A549 (cell line): Measurements from ENCODE around the gene GABBR2. TPM values are rescaled to one million over a fixed set of nuclear protein-coding genes. Genes with fewer than 3 reads are reported as not detected.

ENCODE experiments used
- ATAC-seq, 2 experiments: fragments of 200-7000 bp in 1 of 2; fragments of >200 bp in 1 of 2; cut with Nextera tagmentation in 1 of 2; cut with Tn5 transposase in 1 of 2; 3 replicates each; pipeline versions ENCODE4 v1.8.0 to v1.9.1; 2018 to 2020; ENCODE audit warnings: mild to moderate bottlenecking in 1 of 2, moderate library complexity in 1 of 2
- CTCF ChIA-PET: fragments of 300-600 bp; sonication (Branson Sonifier 250); formaldehyde crosslinking; extraction: SDS; loops from one replicate; lab custom pipeline; 2021; ENCODE audit warnings: antibody characterized with exemption, inconsistent platforms; lab: Yijun Ruan, JAX
- POLR2A ChIA-PET: fragments of 350-600 bp; formaldehyde crosslinking; extraction: SDS; loops from one replicate; lab custom pipeline; 2021; ENCODE audit warnings: antibody characterized with exemption, inconsistent platforms; lab: Yijun Ruan, JAX
- DNase-seq, 2 experiments: peaks; one replicate each; pipeline versions ENCODE4 v3.0.0 to v3.0.0-alpha.2; 2011 to 2016; ENCODE audit warnings: low read depth in 1 of 2, low spot score in 1 of 2
- FAIRE-seq: peaks from 2 replicates; lab custom pipeline; 2011; peaks lifted over from hg19 to GRCh38; lab: Jason Lieb, UNC
- H3K27ac ChIP-seq, 2 experiments: fragments of >200 bp; sonication (Bioruptor Twin); formaldehyde crosslinking; 3 replicates each; pipeline ENCODE4 v1.5.1; 2016 to 2017
- H3K4me1 ChIP-seq: fragments of >200 bp; sonication (Bioruptor Twin); formaldehyde crosslinking; 3 replicates; pipeline ENCODE4 v1.6.1; 2016
- H3K4me2 ChIP-seq: fragments of >200 bp; sonication (Bioruptor Twin); formaldehyde crosslinking; 3 replicates; pipeline ENCODE4 v1.6.1; 2016
- H3K4me3 ChIP-seq: fragments of >200 bp; sonication (Bioruptor Twin); formaldehyde crosslinking; 3 replicates; pipeline ENCODE4 v1.5.1; 2016
- H3K9me3 ChIP-seq: fragments of >200 bp; sonication (Bioruptor Twin); formaldehyde crosslinking; 3 replicates; pipeline ENCODE4 v1.6.1; 2016
- ATOH8 ChIP-seq: fragments of 250-450 bp; sonication (Bioruptor Pico); IDR thresholded peaks from 2 replicates; pipeline ENCODE4 v1.5.0; 2020; ENCODE audit warnings: low read depth, mild to moderate bottlenecking, moderate library complexity
- CEBPB ChIP-seq, 2 experiments: fragments of >200 bp in 1 of 2; sonication (Bioruptor Twin) in 1 of 2; formaldehyde crosslinking in 1 of 2; IDR thresholded peaks; 2 replicates each; pipeline ENCODE4 v1.6.1; 2012 to 2016
- CHD4 ChIP-seq: fragments of 200-600 bp; sonication (generic); IDR thresholded peaks from 2 replicates; pipeline ENCODE4 v1.6.1; 2016; ENCODE audit warnings: antibody characterized with exemption, mild to moderate bottlenecking, borderline replicate concordance
- EHF ChIP-seq: fragments of 250-450 bp; sonication (Bioruptor Pico); IDR thresholded peaks from 2 replicates; pipeline ENCODE4 v1.5.0; 2020; ENCODE audit warnings: mild to moderate bottlenecking
- EHMT2 ChIP-seq: fragments of 200-600 bp; sonication (generic); IDR thresholded peaks from 2 replicates; pipeline ENCODE4 v1.6.1; 2016; ENCODE audit warnings: antibody characterized with exemption, low read depth, mild to moderate bottlenecking, moderate library complexity
- FOXS1 ChIP-seq: fragments of 250-450 bp; sonication (Bioruptor Pico); IDR thresholded peaks from 2 replicates; pipeline ENCODE4 v1.5.0; 2020; ENCODE audit warnings: mild to moderate bottlenecking, moderate library complexity
- HOXA7 ChIP-seq: fragments of 250-450 bp; sonication (Bioruptor Pico); IDR thresholded peaks from 2 replicates; pipeline ENCODE4 v1.5.0; 2020; ENCODE audit warnings: mild to moderate bottlenecking, moderate library complexity
- HOXB13 ChIP-seq: fragments of 250-450 bp; sonication (Bioruptor Pico); IDR thresholded peaks from 2 replicates; pipeline ENCODE4 v1.5.0; 2020; ENCODE audit warnings: low read depth, mild to moderate bottlenecking, moderate library complexity
- HOXB5 ChIP-seq: fragments of 250-450 bp; sonication (Bioruptor Pico); IDR thresholded peaks from 2 replicates; pipeline ENCODE4 v1.5.0; 2020; ENCODE audit warnings: mild to moderate bottlenecking, moderate library complexity
- JUN ChIP-seq, 2 experiments: fragments of >200 bp; sonication (Bioruptor Twin); formaldehyde crosslinking; IDR thresholded peaks; 2 replicates in 1 of 2; 3 replicates in 1 of 2; pipeline ENCODE4 v1.6.1; 2016 to 2017
- KDM5A ChIP-seq: fragments of 200-600 bp; sonication (generic); IDR thresholded peaks from 2 replicates; pipeline ENCODE4 v1.6.1; 2016; ENCODE audit warnings: antibody characterized with exemption, mild to moderate bottlenecking
- MAX ChIP-seq: IDR thresholded peaks from 2 replicates; pipeline ENCODE4 v1.6.1; 2012
- MAZ ChIP-seq: fragments of 150-350 bp; IDR thresholded peaks from 2 replicates; pipeline ENCODE4 v1.6.1; 2014; ENCODE audit warnings: antibody characterized with exemption, low read depth, low read length, borderline replicate concordance
- MYC ChIP-seq: IDR thresholded peaks from 2 replicates; pipeline ENCODE4 v1.6.1; 2012; ENCODE audit warnings: mild to moderate bottlenecking, inconsistent platforms, low read length, improper control_type of control experiment, borderline replicate concordance
- NR3C1 ChIP-seq: fragments of >200 bp; sonication (Bioruptor Twin); formaldehyde crosslinking; IDR thresholded peaks from 3 replicates; pipeline ENCODE4 v1.6.1; 2017
- PHF8 ChIP-seq: fragments of 200-600 bp; sonication (generic); IDR thresholded peaks from 2 replicates; pipeline ENCODE4 v1.6.1; 2016; ENCODE audit warnings: low read depth, mild to moderate bottlenecking, antibody characterized with exemption, moderate library complexity, borderline replicate concordance
- POLR2AphosphoS2 ChIP-seq: conservative IDR thresholded peaks from 2 replicates; pipeline ENCODE4 v1.6.1; 2012; ENCODE audit warnings: low read length, improper control_type of control experiment, inconsistent platforms
- RAD21 ChIP-seq, 2 experiments: fragments of >200 bp in 1 of 2; sonication (Bioruptor Twin) in 1 of 2; formaldehyde crosslinking in 1 of 2; IDR thresholded peaks in 1 of 2; conservative IDR thresholded peaks in 1 of 2; 2 replicates in 1 of 2; 3 replicates in 1 of 2; pipeline ENCODE4 v1.6.1; 2012 to 2018; ENCODE audit warnings: inconsistent platforms in 1 of 2
- RNF2 ChIP-seq: fragments of 200-600 bp; sonication (generic); IDR thresholded peaks from 2 replicates; pipeline ENCODE4 v1.6.1; 2016; ENCODE audit warnings: low read depth, mild to moderate bottlenecking, antibody characterized with exemption, moderate library complexity, borderline replicate concordance
- SMC3 ChIP-seq: fragments of >200 bp; sonication (Bioruptor Twin); formaldehyde crosslinking; IDR thresholded peaks from 3 replicates; pipeline ENCODE4 v1.6.1; 2018; ENCODE audit warnings: inconsistent platforms
- SREBF2 ChIP-seq: fragments of 450-650 bp; IDR thresholded peaks from 2 replicates; pipeline ENCODE4 v1.6.1; 2014; ENCODE audit warnings: mild to moderate bottlenecking, moderate library complexity
- USF2 ChIP-seq: fragments of 450-650 bp; IDR thresholded peaks from 2 replicates; pipeline ENCODE4 v1.6.1; 2014; ENCODE audit warnings: antibody characterized with exemption
- ZNF302 ChIP-seq: fragments of 250-450 bp; sonication (Bioruptor Pico); IDR thresholded peaks from 2 replicates; pipeline ENCODE4 v1.9.0; 2021; ENCODE audit warnings: inconsistent platforms, mild to moderate bottlenecking, moderate library complexity
- WGBS: methylation state at CpG from one replicate; pipeline ENCODE4 v1.1.6; 2017; ENCODE audit errors: missing lambda C conversion rate; 5-methylcytosine and 5-hydroxymethylcytosine counted together
- polyA plus RNA-seq, 4 experiments: library from polyadenylated mRNA; depleted of rRNA in 3 of 4; stranded (reverse); fragments of >200 nt; fragmentation: RNase III in 1 of 4; extraction: RNeasy Plus Mini Kit Qiagen cat#74134 plus additional on column Dnase treatment in 1 of 4; gene quantifications; 2 replicates in 3 of 4; 3 replicates in 1 of 4; pipeline ENCODE4 v1.2.3, GENCODE V29; 2011 to 2017
- TF ChIP-seq, protein P1 (sequence below): IDR thresholded peaks from 2 replicates; pipeline ENCODE4 v1.6.1; 2012

Gene GABBR2
- polyA plus RNA-seq, 2 of the 4 experiments (the other 2 are of a cell fraction): 0.08 to 0.57 TPM

GRCh38 chr9:98363644-98364043 lies 345.1 kb downstream of the GABBR2 start:
- CTCF ChIA-PET: interaction anchor here (1.0 to 2.6 kb wide), 5 partner anchors 11 to 100 kb away, joined by 3 to 11 read pairs (median 4); no protein-coding TSS in a partner anchor
- TF ChIP-seq HOXB5 (CRISPR knock-in tag) (no peak), MAZ (no peak), HOXB13 (CRISPR knock-in tag) (no peak), FOXS1 (no peak), ZNF302 (CRISPR knock-in tag) (no peak), CEBPB (IDR thresholded peaks at IDR 0.05) (no peak), JUN (IDR thresholded peaks at IDR 0.05) (no peak), ATOH8 (no peak)
- DNase-seq (no peak), FAIRE-seq (no peak), ATAC-seq (no peak)
- WGBS: 69% methylated on average over 6 of the region's 6 CpGs
- Histone ChIP-seq H3K9me3 (peaks cover 20% of the 10 kb centered on the region), H3K4me3 (no peak overlapping the region), H3K27ac (no peak overlapping the region), H3K4me1 (no peaks in the 10 kb centered on the region), H3K4me2 (no peak overlapping the region)
- POLR2A ChIA-PET: interaction anchor here (0.8 kb wide), 1 partner anchor 10 kb away, joined by 3 read pairs; no protein-coding TSS in a partner anchor

DNA sequence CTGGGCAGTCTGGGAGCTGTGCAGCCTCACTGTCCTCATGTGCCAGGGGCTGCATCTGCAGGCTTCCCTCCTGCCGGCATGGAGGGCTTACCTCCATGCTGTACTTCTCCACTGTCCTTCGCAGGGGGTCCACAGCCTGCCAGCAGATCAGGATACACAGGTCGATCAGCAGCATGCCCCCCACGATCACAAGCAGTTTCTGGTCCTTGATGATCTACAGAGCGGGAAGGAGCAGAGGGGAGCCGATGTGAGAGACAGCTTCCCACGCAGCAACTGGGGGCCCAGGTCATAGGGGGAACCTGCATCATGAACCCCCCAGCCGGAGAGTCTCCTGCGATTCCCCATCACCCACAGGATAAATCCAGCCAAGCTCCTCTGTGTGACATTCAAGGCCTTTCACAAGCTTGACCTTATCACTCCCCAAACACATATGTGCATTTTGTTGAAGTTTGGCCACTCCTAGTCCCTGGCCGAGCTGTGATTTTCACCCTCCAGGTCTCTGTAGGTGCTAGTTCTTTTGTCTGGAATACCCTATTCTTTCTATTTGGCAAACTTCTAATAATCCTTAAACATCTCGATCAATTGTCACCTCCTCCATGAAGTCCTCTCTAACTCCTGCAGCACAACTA lies 346.0 kb downstream of the GABBR2 start:
- FAIRE-seq: no peak
- H3K4me2 ChIP-seq: no peak overlapping the region
- CTCF ChIA-PET: interaction anchor here (1.2 to 2.6 kb wide), 4 partner anchors 47 to 412 kb away, joined by 3 to 11 read pairs (median 4); no protein-coding TSS in a partner anchor

GRCh38 chr9:98361645-98362044 lies 347.1 kb downstream of the GABBR2 start:
- DNase-seq: no peak
- H3K9me3 ChIP-seq: peaks cover 20% of the 10 kb centered on the region
- H3K4me3 ChIP-seq: no peak overlapping the region
- no peak for FAIRE-seq
- WGBS: 4% methylated on average over 3 of the region's 3 CpGs
- ChIA-PET POLR2A (no interaction called here), CTCF (interaction anchor here (1.0 to 1.5 kb wide), 3 partner anchors 9 to 46 kb away, joined by 3 to 5 read pairs (median 4); no protein-coding TSS in a partner anchor)
- no peak overlapping the region for H3K4me2 ChIP-seq
- H3K27ac ChIP-seq: no peak overlapping the region
- TF ChIP-seq HOXA7 (CRISPR knock-in tag) (no peak), FOXS1 (no peak)
- H3K4me1 ChIP-seq: no peaks in the 10 kb centered on the region
- no peak for ATAC-seq

More for the DNA sequence above, 346.0 kb downstream of the GABBR2 start:
- WGBS: 74% methylated on average over 5 of the region's 11 CpGs
- TF ChIP-seq USF2 (no peak), ZNF302 (CRISPR knock-in tag) (no peak), SREBF2 (no peak), RAD21 (conservative IDR thresholded peaks at IDR 0.05 in 1 of 2, IDR thresholded peaks at IDR 0.05 in 1 of 2) (no peak), CHD4 (no peak), SMC3 (no peak), MYC (no peak), PHF8 (no peak)
- Histone ChIP-seq H3K4me3 (no peak overlapping the region), H3K27ac (no peak overlapping the region), H3K9me3 (peaks cover 20% of the 10 kb centered on the region), H3K4me1 (no peaks in the 10 kb centered on the region)
- ATAC-seq (no peak), DNase-seq (no peak)
- POLR2A ChIA-PET: no interaction called here

- peak in 1 of 2 experiments; percentile 27; a peak in 1 of 6 replicates for ATAC-seq
- CTCF ChIA-PET: interaction anchor here (1.0 to 1.5 kb wide), 2 partner anchors 10 to 45 kb away, joined by 3 to 4 read pairs; no protein-coding TSS in a partner anchor
These were observed 348.5 kb downstream of the GABBR2 start for GRCh38 chr9:98360176-98360708.

More at GRCh38 chr9:98360176-98360708, 348.5 kb downstream of the GABBR2 start:
- no peak for TF ChIP-seq KDM5A
- no peak for TF ChIP-seq MAX
- no peak for TF ChIP-seq EHF
- no peak for TF ChIP-seq MYC
- TF ChIP-seq RNF2: no peak
- TF ChIP-seq EHMT2: no peak
- TF ChIP-seq, protein P1, sequence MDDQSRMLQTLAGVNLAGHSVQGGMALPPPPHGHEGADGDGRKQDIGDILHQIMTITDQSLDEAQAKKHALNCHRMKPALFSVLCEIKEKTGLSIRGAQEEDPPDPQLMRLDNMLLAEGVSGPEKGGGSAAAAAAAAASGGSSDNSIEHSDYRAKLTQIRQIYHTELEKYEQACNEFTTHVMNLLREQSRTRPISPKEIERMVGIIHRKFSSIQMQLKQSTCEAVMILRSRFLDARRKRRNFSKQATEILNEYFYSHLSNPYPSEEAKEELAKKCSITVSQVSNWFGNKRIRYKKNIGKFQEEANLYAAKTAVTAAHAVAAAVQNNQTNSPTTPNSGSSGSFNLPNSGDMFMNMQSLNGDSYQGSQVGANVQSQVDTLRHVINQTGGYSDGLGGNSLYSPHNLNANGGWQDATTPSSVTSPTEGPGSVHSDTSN: no peak
- no peak for TF ChIP-seq FOXS1
- no peak for TF ChIP-seq POLR2AphosphoS2
- TF ChIP-seq NR3C1: no peak
- TF ChIP-seq, all 56 proteins: peak for 0
- H3K4me1 ChIP-seq: no peaks in the 10 kb centered on the region
- 7% methylated on average over 2 of the region's 2 CpGs for WGBS
- H3K9me3 ChIP-seq: peaks cover 8% of the 10 kb centered on the region
- no peak overlapping the region for H3K4me3 ChIP-seq
- H3K4me2 ChIP-seq: no peak overlapping the region
- DNase-seq (no peak), FAIRE-seq (no peak)
- POLR2A ChIA-PET: no interaction called here
- H3K27ac ChIP-seq: no peak overlapping the region
